Esophagus muscularis mucosa (tissue), 4 donors: ENCODE results near the gene DECR2. TPM values are rescaled to one million over a fixed set of nuclear protein-coding genes. Genes with fewer than 3 reads are reported as not detected.

ENCODE experiments used
- DNase-seq: peaks from one replicate; pipeline ENCODE4 v3.0.0-alpha.2; 2017; ENCODE audit errors: extremely low spot score
- H3K27ac ChIP-seq, 4 donors: fragments of 200-600 bp; sonication (generic); replicated peaks in 1 of 4; 1 replicate in 3 of 4; 2 replicates in 1 of 4; pipeline ENCODE4 v1.5.1; 2016 to 2019; ENCODE audit warnings: mild to moderate bottlenecking in 1 of 4
- H3K27me3 ChIP-seq, 4 donors: fragments of 200-600 bp; sonication (generic); one replicate each; pipeline versions ENCODE4 v1.5.1 to v1.6.0; 2016 to 2019
- H3K36me3 ChIP-seq, 4 donors: fragments of 200-600 bp; sonication (generic); one replicate each; pipeline ENCODE4 v1.5.1; 2016 to 2019
- H3K4me1 ChIP-seq, 4 donors: fragments of 200-600 bp; sonication (generic); one replicate each; pipeline ENCODE4 v1.5.1; 2016 to 2019
- H3K4me3 ChIP-seq, 4 donors: fragments of 200-600 bp; sonication (generic); 1 replicate in 2 of 4; 2 replicates in 2 of 4; pipeline ENCODE4 v1.5.1; 2016 to 2019; ENCODE audit warnings: mild to moderate bottlenecking in 4 of 4, moderate library complexity in 1 of 4
- H3K9me3 ChIP-seq, 4 donors: fragments of 200-600 bp; sonication (generic); 1 replicate in 3 of 4; 2 replicates in 1 of 4; pipeline ENCODE4 v1.5.1; 2016 to 2019
- CTCF ChIP-seq, 3 experiments: fragments of 200-600 bp in 2 of 3; fragments of 450-650 bp in 1 of 3; sonication (generic) in 2 of 3; IDR thresholded peaks; one replicate each; pipeline ENCODE4 v1.5.1; 2017 to 2019; ENCODE audit warnings: antibody characterized with exemption in 3 of 3, mild to moderate bottlenecking in 2 of 3, moderate library complexity in 1 of 3
- EP300 ChIP-seq: sonication (generic); formaldehyde crosslinking; IDR thresholded peaks from one replicate; pipeline ENCODE4 v1.6.1; 2017; ENCODE audit warnings: antibody characterized with exemption
- POLR2A ChIP-seq: fragments of 450-650 bp; IDR thresholded peaks from one replicate; pipeline ENCODE4 v1.6.1; 2017; ENCODE audit warnings: antibody characterized with exemption, moderate library complexity, mild to moderate bottlenecking, low read depth
- POLR2AphosphoS5 ChIP-seq, 2 donors: sonication (generic); formaldehyde crosslinking; IDR thresholded peaks; one replicate each; pipeline ENCODE4 v1.6.1; 2017; ENCODE audit warnings: antibody characterized with exemption in 2 of 2
- WGBS: methylation state at CpG from one replicate; pipeline ENCODE4 v1.1.5; 2018; 5-methylcytosine and 5-hydroxymethylcytosine counted together
- intact Hi-C: fragments of 100-400 bp; cut with DNase I; formaldehyde crosslinking; loops from one replicate; pipeline ENCODE4 v1.15.1; 2023
- small RNA-seq, 3 donors: library from RNA; depleted of rRNA; stranded (forward); fragments of <200 nt; gene quantifications; one replicate each; pipeline ENCODE3, GENCODE V24; 2016
- total RNA-seq, 4 donors: library from RNA; depleted of rRNA; stranded (reverse); fragments of >200 nt; gene quantifications; one replicate each; pipeline versions ENCODE4 v1.1.0 to v1.2.1, GENCODE V29; 2016

The DECR2 gene
- total RNA-seq, 4 donors from 2014 or later: 11.8 to 18.3 (median 17.4) TPM

DNA sequence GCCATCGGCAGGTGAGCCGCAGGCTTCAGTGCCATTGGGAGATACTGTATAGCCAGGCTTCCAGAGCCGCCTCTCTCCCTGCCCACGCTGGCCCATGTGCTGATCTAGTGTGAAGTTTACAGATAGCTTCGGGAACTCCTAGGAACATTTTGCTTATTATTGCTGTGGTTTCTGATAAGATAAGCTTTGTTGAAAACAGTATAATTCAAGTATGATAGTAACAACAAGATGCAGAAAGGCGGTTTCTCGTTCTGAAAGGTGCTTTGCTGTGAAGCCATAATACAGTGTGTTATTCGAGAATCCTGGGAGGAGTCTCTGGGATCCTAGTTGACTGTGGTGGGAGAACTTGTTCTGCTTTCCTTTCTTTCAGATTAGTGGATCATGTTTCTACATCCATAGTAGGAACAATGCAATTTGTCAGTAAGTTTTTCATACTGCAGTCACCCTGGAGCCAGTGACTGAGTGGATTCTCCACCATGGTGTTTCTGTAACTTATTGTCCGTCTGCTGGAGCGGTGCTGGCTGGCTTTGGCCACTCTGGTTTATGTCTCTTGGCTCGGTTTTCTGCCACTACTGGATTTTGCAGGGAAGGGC, 55.3 kb downstream of the DECR2 start:
- Histone ChIP-seq H3K27me3 (no peaks in the 10 kb centered on the region), H3K4me1 (peaks cover 18 to 34% (median 32%) of the 10 kb centered on the region in 4 donors), H3K4me3 (no peak overlapping the region), H3K9me3 (no peaks in the 10 kb centered on the region), H3K36me3 (peaks cover 0 to 11% (median 10%) of the 10 kb centered on the region in 4 donors), H3K27ac (peak overlapping the region; percentile 61 to 79 (median 70))
- WGBS: 47% methylated on average over 11 of the region's 11 CpGs
- intact Hi-C loops: no loop called here
- DNase-seq: no peak
- TF ChIP-seq POLR2A (no peak), EP300 (no peak), POLR2AphosphoS5 (IDR thresholded peaks at IDR 0.05) (peak in 1 of 2 donors; percentile 17), CTCF (IDR thresholded peaks at IDR 0.05) (no peak)

DNA sequence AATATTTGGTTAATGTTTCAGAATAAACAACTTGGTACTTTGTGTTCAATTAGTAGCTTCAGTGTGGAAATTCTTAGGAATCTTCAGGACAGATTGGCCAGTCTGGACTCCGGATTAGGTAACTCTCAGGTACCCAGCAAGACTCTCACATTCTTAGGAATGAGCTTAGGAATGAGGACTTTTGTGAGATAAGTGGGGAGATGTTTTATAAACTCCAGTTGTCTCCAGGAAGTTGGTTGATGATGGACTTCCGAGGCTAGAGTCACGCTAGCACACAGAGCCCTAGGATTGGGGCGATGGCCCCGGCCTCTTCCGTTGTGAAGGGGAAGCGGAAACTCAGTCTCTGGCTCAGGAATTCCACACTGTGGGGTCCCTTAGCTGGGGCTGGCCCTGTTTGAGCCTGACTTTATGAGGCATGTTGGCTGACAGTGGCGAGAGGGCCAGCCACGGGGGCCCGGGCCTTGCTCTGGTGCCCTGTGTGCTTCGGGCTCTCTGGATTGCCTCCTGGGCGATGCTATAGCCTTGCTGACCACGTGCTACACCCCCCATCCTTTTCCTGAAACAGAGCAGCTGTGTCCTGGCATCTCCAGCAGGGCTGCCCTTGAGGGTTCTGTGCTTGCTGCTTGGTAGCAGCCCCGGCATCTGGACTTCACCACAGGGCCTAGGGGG, 56.2 kb downstream of the DECR2 start:
- no peak for DNase-seq

GRCh38 chr16:459761-460160, 58.1 kb downstream of the DECR2 start:
- H3K4me1 ChIP-seq: peaks cover 18 to 23% (median 22%) of the 10 kb centered on the region in 4 donors
- no peaks in the 10 kb centered on the region for H3K9me3 ChIP-seq
- no peaks in the 10 kb centered on the region for H3K27me3 ChIP-seq
- no peak for DNase-seq
- intact Hi-C loops: no loop called here
- no peak overlapping the region for H3K4me3 ChIP-seq
- no peak overlapping the region for H3K27ac ChIP-seq
- 81% methylated on average over 7 of the region's 7 CpGs for WGBS
- H3K36me3 ChIP-seq: peaks cover 5 to 34% (median 29%) of the 10 kb centered on the region in 4 donors
- TF ChIP-seq POLR2A (no peak), CTCF (IDR thresholded peaks at IDR 0.05) (no peak), EP300 (no peak), POLR2AphosphoS5 (IDR thresholded peaks at IDR 0.05) (no peak)

More for the DNA sequence above, 56.2 kb downstream of the DECR2 start:
- intact Hi-C loops: no loop called here
- Histone ChIP-seq H3K27ac (peak overlapping the region; percentile 61 to 79 (median 70)), H3K4me3 (no peak overlapping the region), H3K27me3 (no peaks in the 10 kb centered on the region), H3K4me1 (peaks cover 18 to 34% (median 32%) of the 10 kb centered on the region in 4 donors), H3K36me3 (peaks cover 5 to 20% (median 18%) of the 10 kb centered on the region in 4 donors), H3K9me3 (no peaks in the 10 kb centered on the region)
- WGBS: 83% methylated on average over 10 of the region's 14 CpGs
- TF ChIP-seq POLR2AphosphoS5 (IDR thresholded peaks at IDR 0.05): no peak
- TF ChIP-seq CTCF (IDR thresholded peaks at IDR 0.05): no peak

DNA sequence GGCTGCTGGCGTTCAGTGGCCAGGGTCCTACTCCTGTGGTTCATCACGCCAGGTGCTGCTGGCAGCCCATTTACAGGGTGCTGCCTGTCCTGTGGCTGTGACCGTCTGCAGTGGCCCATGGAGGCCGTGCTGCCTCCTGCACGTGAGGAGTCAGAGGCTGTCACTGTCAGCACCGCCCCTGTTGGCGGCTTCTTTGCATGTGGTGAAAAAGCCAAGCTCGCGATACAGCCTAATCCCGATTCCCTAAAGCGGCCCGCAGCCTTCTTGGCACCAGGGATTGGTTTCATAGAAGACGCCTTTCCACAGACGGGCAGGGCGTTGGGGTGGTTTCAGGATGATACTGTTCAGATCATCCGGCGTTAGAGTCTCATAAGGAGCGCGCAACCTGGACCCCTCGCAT, 59.1 kb downstream of the DECR2 start:
- Histone ChIP-seq H3K9me3 (no peaks in the 10 kb centered on the region), H3K4me1 (peaks cover 18 to 23% (median 22%) of the 10 kb centered on the region in 4 donors), H3K4me3 (no peak overlapping the region), H3K27ac (no peak overlapping the region), H3K36me3 (peaks cover 5 to 34% (median 29%) of the 10 kb centered on the region in 4 donors), H3K27me3 (no peaks in the 10 kb centered on the region)
- intact Hi-C loops: no loop called here
- 84% methylated on average over 14 of the region's 20 CpGs for WGBS
- TF ChIP-seq POLR2A (no peak), CTCF (IDR thresholded peaks at IDR 0.05) (no peak), EP300 (no peak), POLR2AphosphoS5 (IDR thresholded peaks at IDR 0.05) (no peak)
- DNase-seq: no peak

Small RNAs within 50 kb of the gene (small RNA-seq; reads per million reads assigned to genes)
- gene RF00019: 0 reads per million in 3 donors

Other genes with a start within 250 kb of the DECR2 start
- gene HBZ, start 249.2 kb upstream of the DECR2 start, total RNA-seq: not detected
- 1 to 10 TPM in 1 of 4 donors, not detected in 3; 3.8 TPM for gene HBM, start 235.9 kb upstream of the DECR2 start, total RNA-seq
- 1,000 to 10,000 TPM in 1 of 4 donors, 100 to 1,000 TPM in 1, 10 to 100 TPM in 1, 1 to 10 TPM in 1; 1.7 to 1,686 (median 156) TPM for gene HBA2, start 229.0 kb upstream of the DECR2 start, total RNA-seq
- gene HBA1, start 225.2 kb upstream of the DECR2 start, total RNA-seq: 100 to 1,000 TPM in 1 of 4 donors, 10 to 100 TPM in 2, not detected in 1; 72.4 to 906 (median 98.6) TPM
- gene HBQ1, start 221.4 kb upstream of the DECR2 start, total RNA-seq: 1 to 10 TPM in 1 of 4 donors, not detected in 3; 1.2 TPM
- gene LUC7L, start 172.4 kb upstream of the DECR2 start, total RNA-seq: 10 to 100 TPM; 34.8 to 60.6 (median 50.2) TPM
- 100 to 1,000 TPM in 1 of 4 donors, 10 to 100 TPM in 3; 61.0 to 129 (median 78.1) TPM for gene FAM234A, start 167.1 kb upstream of the DECR2 start, total RNA-seq
- gene RGS11, start 125.9 kb upstream of the DECR2 start, total RNA-seq: 10 to 100 TPM in 2 of 4 donors, 1 to 10 TPM in 2; 7.1 to 18.2 (median 11.0) TPM
- 1 to 10 TPM in 3 of 4 donors, under 1 TPM in 1; 0.80 to 4.8 (median 3.0) TPM for gene ARHGDIG, start 121.3 kb upstream of the DECR2 start, total RNA-seq
- gene PDIA2, start 118.7 kb upstream of the DECR2 start, total RNA-seq: 1 to 10 TPM in 2 of 4 donors, under 1 TPM in 1, not detected in 1; 0.23 to 1.2 (median 1.0) TPM
- 10 to 100 TPM; 24.1 to 56.2 (median 44.1) TPM for gene AXIN1, start 49.2 kb upstream of the DECR2 start, total RNA-seq
- gene MRPL28, start 31.3 kb upstream of the DECR2 start, total RNA-seq: 10 to 100 TPM; 53.6 to 93.8 (median 69.5) TPM
- gene PGAP6, start 19.9 kb upstream of the DECR2 start, total RNA-seq: 10 to 100 TPM; 32.8 to 53.5 (median 46.3) TPM
- gene NME4, start 4.7 kb upstream of the DECR2 start, total RNA-seq: 100 to 1,000 TPM; 114 to 158 (median 124) TPM
- gene RAB11FIP3, start 23.8 kb downstream of the DECR2 start, total RNA-seq: 10 to 100 TPM; 50.3 to 77.9 (median 58.8) TPM
- 10 to 100 TPM; 24.9 to 44.7 (median 43.3) TPM for gene CAPN15, start 125.8 kb downstream of the DECR2 start, total RNA-seq
- gene PRR35, start 158.5 kb downstream of the DECR2 start, total RNA-seq: not detected
- 1 to 10 TPM; 1.2 to 2.6 (median 1.9) TPM for gene NHLRC4, start 165.1 kb downstream of the DECR2 start, total RNA-seq
- gene PIGQ, start 168.1 kb downstream of the DECR2 start, total RNA-seq: 10 to 100 TPM; 36.1 to 46.4 (median 40.7) TPM
- gene RAB40C, start 188.2 kb downstream of the DECR2 start, total RNA-seq: 10 to 100 TPM; 20.8 to 25.3 (median 23.0) TPM
- under 1 TPM; 0.33 to 0.80 (median 0.43) TPM for gene WFIKKN1, start 229.1 kb downstream of the DECR2 start, total RNA-seq
- gene METTL26, start 234.4 kb downstream of the DECR2 start, total RNA-seq: 100 to 1,000 TPM; 129 to 166 (median 142) TPM
- 10 to 100 TPM; 50.7 to 65.4 (median 59.1) TPM for gene MCRIP2, start 239.9 kb downstream of the DECR2 start, total RNA-seq
- 10 to 100 TPM in 3 of 4 donors, 1 to 10 TPM in 1; 8.2 to 22.7 (median 16.5) TPM for gene WDR90, start 247.5 kb downstream of the DECR2 start, total RNA-seq